H9 (cell line): ENCODE data around the gene HDC. TPM values are rescaled to one million over a fixed set of nuclear protein-coding genes. Genes with fewer than 3 reads are reported as not detected.

Source experiments
- DNase-seq: peaks from one replicate; pipeline ENCODE4 v3.0.0-alpha.2; 2017
- H2AFZ ChIP-seq: one replicate; pipeline ENCODE4 v1.6.1; 2013; ENCODE audit warnings: mild to moderate bottlenecking, low read length, control low read depth, moderate library complexity
- H2AK5ac ChIP-seq: 2 replicates; pipeline ENCODE4 v1.6.1; 2013; ENCODE audit warnings: low read length, control low read depth, mixed read lengths; ENCODE audit not compliant: insufficient read length
- H2BK120ac ChIP-seq: one replicate; pipeline ENCODE4 v1.6.1; 2013; ENCODE audit warnings: low read depth, mild to moderate bottlenecking, low read length, control low read depth, inconsistent platforms; ENCODE audit not compliant: poor library complexity, severe bottlenecking
- H2BK12ac ChIP-seq: 2 replicates; pipeline ENCODE4 v1.6.1; 2013; ENCODE audit warnings: low read length, control low read depth, mixed read lengths, low read depth; ENCODE audit not compliant: insufficient read length
- H2BK15ac ChIP-seq: 2 replicates; pipeline ENCODE4 v1.6.1; 2013; ENCODE audit warnings: low read depth, low read length, control low read depth
- H2BK20ac ChIP-seq: one replicate; pipeline ENCODE4 v1.6.1; 2013; ENCODE audit warnings: low read depth, mild to moderate bottlenecking, low read length, control low read depth, inconsistent platforms; ENCODE audit not compliant: poor library complexity, severe bottlenecking
- H2BK5ac ChIP-seq: 2 replicates; pipeline ENCODE4 v1.6.1; 2013; ENCODE audit warnings: low read length, control low read depth, mixed read lengths; ENCODE audit not compliant: insufficient read length
- H3K14ac ChIP-seq: 2 replicates; pipeline ENCODE4 v1.6.1; 2013; ENCODE audit warnings: low read length, control low read depth; ENCODE audit not compliant: insufficient read depth
- H3K18ac ChIP-seq: 2 replicates; pipeline ENCODE4 v1.6.1; 2013; ENCODE audit warnings: low read depth, mild to moderate bottlenecking, mixed read lengths, low read length, control low read depth; ENCODE audit not compliant: insufficient read length
- H3K23ac ChIP-seq: 2 replicates; pipeline ENCODE4 v1.6.1; 2013; ENCODE audit warnings: low read length, control low read depth, mixed read lengths, low read depth; ENCODE audit not compliant: insufficient read length
- H3K23me2 ChIP-seq: 2 replicates; pipeline ENCODE4 v1.6.1; 2013; ENCODE audit warnings: low read depth, mild to moderate bottlenecking, mixed read lengths, low read length, control low read depth; ENCODE audit not compliant: insufficient read length, poor library complexity, severe bottlenecking
- H3K27ac ChIP-seq: 2 replicates; pipeline ENCODE4 v1.5.1; 2013; ENCODE audit warnings: low read length, control low read depth, mixed read lengths, low read depth; ENCODE audit not compliant: insufficient read length
- H3K27me3 ChIP-seq: 2 replicates; pipeline ENCODE4 v1.6.1; 2013; ENCODE audit warnings: low read length, control low read depth, inconsistent platforms; ENCODE audit not compliant: insufficient read depth
- H3K4ac ChIP-seq: 2 replicates; pipeline ENCODE4 v1.6.1; 2013; ENCODE audit warnings: low read depth, mild to moderate bottlenecking, control low read depth, inconsistent platforms, low read length, moderate library complexity
- H3K4me1 ChIP-seq: 2 replicates; pipeline ENCODE4 v1.6.1; 2013; ENCODE audit warnings: low read length, control low read depth, inconsistent platforms; ENCODE audit not compliant: insufficient read depth
- H3K4me2 ChIP-seq: 2 replicates; pipeline ENCODE4 v1.6.1; 2013; ENCODE audit warnings: low read length, control low read depth, mixed read lengths; ENCODE audit not compliant: insufficient read length, insufficient read depth
- H3K56ac ChIP-seq: 2 replicates; pipeline ENCODE4 v1.6.1; 2013; ENCODE audit warnings: low read depth, mild to moderate bottlenecking, mixed read lengths, low read length, control low read depth; ENCODE audit not compliant: insufficient read length
- H3K79me1 ChIP-seq: 2 replicates; pipeline ENCODE4 v1.6.1; 2013; ENCODE audit warnings: low read depth, mild to moderate bottlenecking, moderate library complexity, low read length, control low read depth, inconsistent platforms; ENCODE audit not compliant: insufficient read depth, poor library complexity, severe bottlenecking
- H3K79me2 ChIP-seq: 2 replicates; pipeline ENCODE4 v1.6.1; 2013; ENCODE audit warnings: low read length, control low read depth, inconsistent platforms; ENCODE audit not compliant: insufficient read depth
- H3K9ac ChIP-seq: 2 replicates; pipeline ENCODE4 v1.6.1; 2013; ENCODE audit warnings: low read length, control low read depth, mixed read lengths; ENCODE audit not compliant: insufficient read length; ENCODE audit errors: extremely low read depth
- H3K9me3 ChIP-seq: one replicate; pipeline ENCODE4 v1.6.1; 2013; ENCODE audit warnings: low read depth, low read length, inconsistent platforms; ENCODE audit not compliant: control insufficient read depth
- H3T11ph ChIP-seq: one replicate; pipeline ENCODE4 v1.6.1; 2013; ENCODE audit warnings: mild to moderate bottlenecking, low read length, control low read depth, inconsistent platforms
- H4K20me1 ChIP-seq: one replicate; pipeline ENCODE4 v1.6.1; 2013; ENCODE audit not compliant: control insufficient read depth, insufficient read length, insufficient read depth
- H4K5ac ChIP-seq: 2 replicates; pipeline ENCODE4 v1.6.1; 2013; ENCODE audit warnings: low read depth, mild to moderate bottlenecking, mixed read lengths, low read length, control low read depth; ENCODE audit not compliant: insufficient read length
- H4K8ac ChIP-seq: replicated peaks from 2 replicates; pipeline ENCODE4 v1.6.1; 2013; ENCODE audit warnings: low read length, control low read depth, mixed read lengths, low read depth; ENCODE audit not compliant: insufficient read length
- H4K91ac ChIP-seq: 2 replicates; pipeline ENCODE4 v1.6.1; 2013; ENCODE audit warnings: low read depth, mild to moderate bottlenecking, moderate library complexity, mixed read lengths, low read length, control low read depth; ENCODE audit not compliant: insufficient read length
- H3K27ac Mint-ChIP-seq, 3 experiments: 2 replicates in 2 of 3; 3 replicates in 1 of 3; pipeline ENCODE4 v1.8.0; 2020 to 2021; ENCODE audit warnings: mixed read lengths in 3 of 3, mild to moderate bottlenecking in 1 of 3, moderate library complexity in 1 of 3
- H3K27me3 Mint-ChIP-seq: 2 replicates; pipeline ENCODE4 v1.8.0; 2021; ENCODE audit warnings: low read depth, mild to moderate bottlenecking, moderate library complexity, mixed read lengths
- H3K36me3 Mint-ChIP-seq, 3 experiments: 2 replicates in 2 of 3; 3 replicates in 1 of 3; pipeline ENCODE4 v1.8.0; 2020 to 2021; ENCODE audit warnings: low read depth in 3 of 3, mixed read lengths in 3 of 3; ENCODE audit not compliant: insufficient read depth in 1 of 3
- H3K4me1 Mint-ChIP-seq, 2 experiments: 2 replicates each; pipeline ENCODE4 v1.8.0; 2020; ENCODE audit warnings: mixed read lengths in 2 of 2
- H3K4me3 Mint-ChIP-seq, 2 experiments: 2 replicates in 1 of 2; 3 replicates in 1 of 2; pipeline ENCODE4 v1.8.0; 2020 to 2021; ENCODE audit warnings: mild to moderate bottlenecking in 2 of 2, mixed read lengths in 2 of 2, moderate library complexity in 1 of 2
- H3K9me3 Mint-ChIP-seq, 2 experiments: 2 replicates in 1 of 2; 3 replicates in 1 of 2; pipeline ENCODE4 v1.8.0; 2020; ENCODE audit warnings: mild to moderate bottlenecking in 2 of 2, mixed read lengths in 2 of 2, moderate library complexity in 1 of 2
- WGBS: extraction: QIAGEN DNeasy Blood & Tissue Kit; methylation state at CpG from one replicate; pipeline ENCODE4 v1.1.7; 2013; ENCODE audit warnings: missing lambda C conversion rate, low lambda C conversion rate, mixed read lengths; ENCODE audit not compliant: insufficient read length; ENCODE audit errors: extremely low coverage; 5-methylcytosine and 5-hydroxymethylcytosine counted together
- total RNA-seq: library from RNA; stranded (reverse); gene quantifications from 2 replicates; pipeline ENCODE4 v1.2.1, GENCODE V29; 2021
- TF ChIP-seq, protein P1 (sequence below): fragments of 200-600 bp; sonication (generic); conservative IDR thresholded peaks from 3 replicates; pipeline ENCODE4 v1.8.0; 2021; ENCODE audit warnings: antibody characterized with exemption, mild to moderate bottlenecking

Gene HDC
- total RNA-seq, 1 experiment from 2014 or later, result not detected

DNA sequence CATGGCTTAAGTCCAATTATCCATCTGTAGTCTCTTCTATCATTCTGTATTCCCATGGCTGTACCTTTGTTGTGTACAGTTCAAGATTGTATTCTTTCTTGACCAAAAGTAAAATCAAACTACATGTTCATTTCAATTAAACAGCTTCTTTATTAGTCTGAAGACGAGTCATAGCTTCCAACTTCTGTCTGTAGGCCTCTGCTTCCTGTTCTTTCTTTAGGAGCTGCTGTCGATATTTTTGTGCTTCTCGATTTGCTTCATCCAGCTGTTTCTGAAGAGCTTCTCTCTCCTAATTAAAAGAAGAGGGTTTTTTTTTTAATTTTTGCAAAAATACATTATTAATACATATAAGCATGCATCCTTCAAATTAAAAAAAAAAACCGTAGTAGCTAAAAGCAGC lies 13.0 kb upstream of the HDC start:
- H2BK15ac ChIP-seq, result no peak overlapping the region
- WGBS, result no CpG with 5 or more reads among the region's 4 CpGs
- no peak overlapping the region for H3K27ac Mint-ChIP-seq

More for the DNA sequence above, 13.0 kb upstream of the HDC start:
- H2BK5ac ChIP-seq, result no peak overlapping the region
- H3K27ac ChIP-seq, result no peak overlapping the region
- H3K4me3 Mint-ChIP-seq, result no peak overlapping the region
- no peaks in the 10 kb centered on the region for H4K20me1 ChIP-seq
- 0 out of 4 replicates have a peak, but pooled peaks cover 0 to 3% of the 10 kb centered on the region in 2 experiments for H3K4me1 Mint-ChIP-seq
- TF ChIP-seq, protein P1, sequence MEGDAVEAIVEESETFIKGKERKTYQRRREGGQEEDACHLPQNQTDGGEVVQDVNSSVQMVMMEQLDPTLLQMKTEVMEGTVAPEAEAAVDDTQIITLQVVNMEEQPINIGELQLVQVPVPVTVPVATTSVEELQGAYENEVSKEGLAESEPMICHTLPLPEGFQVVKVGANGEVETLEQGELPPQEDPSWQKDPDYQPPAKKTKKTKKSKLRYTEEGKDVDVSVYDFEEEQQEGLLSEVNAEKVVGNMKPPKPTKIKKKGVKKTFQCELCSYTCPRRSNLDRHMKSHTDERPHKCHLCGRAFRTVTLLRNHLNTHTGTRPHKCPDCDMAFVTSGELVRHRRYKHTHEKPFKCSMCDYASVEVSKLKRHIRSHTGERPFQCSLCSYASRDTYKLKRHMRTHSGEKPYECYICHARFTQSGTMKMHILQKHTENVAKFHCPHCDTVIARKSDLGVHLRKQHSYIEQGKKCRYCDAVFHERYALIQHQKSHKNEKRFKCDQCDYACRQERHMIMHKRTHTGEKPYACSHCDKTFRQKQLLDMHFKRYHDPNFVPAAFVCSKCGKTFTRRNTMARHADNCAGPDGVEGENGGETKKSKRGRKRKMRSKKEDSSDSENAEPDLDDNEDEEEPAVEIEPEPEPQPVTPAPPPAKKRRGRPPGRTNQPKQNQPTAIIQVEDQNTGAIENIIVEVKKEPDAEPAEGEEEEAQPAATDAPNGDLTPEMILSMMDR, result no peak
- no peak overlapping the region for H4K8ac ChIP-seq
- no peak overlapping the region for H2BK20ac ChIP-seq
- no peak overlapping the region for H4K91ac ChIP-seq
- no peak overlapping the region for H2BK120ac ChIP-seq
- no peak for DNase-seq
- no peak overlapping the region for H2AK5ac ChIP-seq
- H3K4me2 ChIP-seq, result no peak overlapping the region
- no peak overlapping the region for H3K9ac ChIP-seq
- H3K27me3 Mint-ChIP-seq, result no peaks in the 10 kb centered on the region
- no peak overlapping the region for H2AFZ ChIP-seq
- H3T11ph ChIP-seq, result no peak overlapping the region
- no peak overlapping the region for H4K5ac ChIP-seq
- no peak overlapping the region for H3K23ac ChIP-seq
- no peak overlapping the region for H3K56ac ChIP-seq
- no peak overlapping the region for H3K14ac ChIP-seq
- no peaks in the 10 kb centered on the region for H3K4me1 ChIP-seq
- no peak overlapping the region for H3K18ac ChIP-seq
- no peaks in the 10 kb centered on the region for H3K27me3 ChIP-seq
- H3K79me1 ChIP-seq, result no peaks in the 10 kb centered on the region
- no peaks in the 10 kb centered on the region for H3K9me3 ChIP-seq
- H2BK12ac ChIP-seq, result no peak overlapping the region
- no peaks in the 10 kb centered on the region for H3K9me3 Mint-ChIP-seq
- no peaks in the 10 kb centered on the region for H3K79me2 ChIP-seq
- no peaks in the 10 kb centered on the region for H3K23me2 ChIP-seq
- no peak overlapping the region for H3K4ac ChIP-seq
- no peaks in the 10 kb centered on the region; a peak in 1 of 7 replicates for H3K36me3 Mint-ChIP-seq
